Measurements from ENCODE around the gene XYLT1. TPM values are rescaled to one million over a fixed set of nuclear protein-coding genes. Genes with fewer than 3 reads are reported as not detected.

XYLT1 gene
- total RNA-seq, 6 experiments from 2014 or later = 0.48 to 2.0 (median 0.59) TPM

DNA sequence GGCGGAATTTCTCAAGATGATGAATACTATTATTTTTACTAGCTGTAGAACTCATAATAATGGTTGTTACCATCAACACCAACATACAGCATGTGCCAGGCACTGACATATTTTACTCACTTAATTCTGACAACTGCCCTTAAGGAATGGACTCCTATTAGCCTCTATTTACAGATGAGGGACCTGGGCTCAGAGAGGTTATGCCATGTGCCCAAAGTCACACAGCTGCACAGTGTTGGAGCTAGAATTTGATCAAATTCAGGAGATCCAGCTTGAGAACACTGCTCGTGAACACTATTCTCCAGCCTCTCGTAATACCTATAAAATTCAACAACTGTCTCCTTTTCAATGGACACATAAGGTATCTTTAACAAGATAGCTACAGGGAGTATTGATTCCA lies 97.2 kb downstream of the XYLT1 start:
- TF ChIP-seq POLR2A (IDR thresholded peaks at IDR 0.05) = no peak
- TF ChIP-seq, protein P1, sequence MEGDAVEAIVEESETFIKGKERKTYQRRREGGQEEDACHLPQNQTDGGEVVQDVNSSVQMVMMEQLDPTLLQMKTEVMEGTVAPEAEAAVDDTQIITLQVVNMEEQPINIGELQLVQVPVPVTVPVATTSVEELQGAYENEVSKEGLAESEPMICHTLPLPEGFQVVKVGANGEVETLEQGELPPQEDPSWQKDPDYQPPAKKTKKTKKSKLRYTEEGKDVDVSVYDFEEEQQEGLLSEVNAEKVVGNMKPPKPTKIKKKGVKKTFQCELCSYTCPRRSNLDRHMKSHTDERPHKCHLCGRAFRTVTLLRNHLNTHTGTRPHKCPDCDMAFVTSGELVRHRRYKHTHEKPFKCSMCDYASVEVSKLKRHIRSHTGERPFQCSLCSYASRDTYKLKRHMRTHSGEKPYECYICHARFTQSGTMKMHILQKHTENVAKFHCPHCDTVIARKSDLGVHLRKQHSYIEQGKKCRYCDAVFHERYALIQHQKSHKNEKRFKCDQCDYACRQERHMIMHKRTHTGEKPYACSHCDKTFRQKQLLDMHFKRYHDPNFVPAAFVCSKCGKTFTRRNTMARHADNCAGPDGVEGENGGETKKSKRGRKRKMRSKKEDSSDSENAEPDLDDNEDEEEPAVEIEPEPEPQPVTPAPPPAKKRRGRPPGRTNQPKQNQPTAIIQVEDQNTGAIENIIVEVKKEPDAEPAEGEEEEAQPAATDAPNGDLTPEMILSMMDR (IDR thresholded peaks at IDR 0.05) = no peak
- intact Hi-C loops (cut with DNase I) = no loop called here
- no peak overlapping the region for H3K4me3 ChIP-seq
- H3K36me3 ChIP-seq = no peaks in the 10 kb centered on the region
- no peaks in the 10 kb centered on the region for H3K27me3 ChIP-seq
- WGBS (ENCODE audit: insufficient coverage, low coverage, low lambda C conversion rate, missing lambda C conversion rate) = 52% methylated on average over 3 of the region's 3 CpGs
- DNase-seq (no peak), ATAC-seq (no peak)
- no peak overlapping the region for H3K27ac ChIP-seq
- H3K9me3 ChIP-seq = no peaks in the 10 kb centered on the region
- H3K4me1 ChIP-seq = no peaks in the 10 kb centered on the region

DNA sequence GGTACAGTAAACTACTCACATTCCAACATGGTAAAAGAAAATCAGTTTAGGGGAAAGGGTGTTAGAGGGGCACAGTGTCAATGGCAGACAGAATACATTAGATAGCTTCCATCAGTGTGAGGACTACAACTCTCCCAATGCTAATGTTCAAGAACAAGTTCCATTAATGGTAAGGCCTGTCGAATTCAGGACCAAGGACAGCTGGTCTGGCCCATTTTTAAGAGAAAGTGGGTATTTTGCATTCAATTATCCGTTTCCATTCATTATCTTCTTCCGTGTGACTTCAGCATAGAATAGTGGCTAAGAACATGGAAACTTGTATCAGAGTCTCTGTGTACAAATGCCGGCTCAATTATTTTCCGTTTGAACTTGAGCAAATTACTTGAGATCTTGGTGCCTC lies 98.4 kb downstream of the XYLT1 start:
- Histone ChIP-seq H3K27me3 (no peaks in the 10 kb centered on the region), H3K4me3 (no peak overlapping the region), H3K27ac (no peak overlapping the region), H3K36me3 (no peaks in the 10 kb centered on the region), H3K4me1 (no peaks in the 10 kb centered on the region), H3K9me3 (no peaks in the 10 kb centered on the region)
- ATAC-seq = no peak
- DNase-seq = no peak
- TF ChIP-seq POLR2A (IDR thresholded peaks at IDR 0.05) = no peak
- TF ChIP-seq, protein P1 (IDR thresholded peaks at IDR 0.05) = no peak
- WGBS (ENCODE audit: insufficient coverage, low coverage, low lambda C conversion rate, missing lambda C conversion rate) = 65% methylated on average over 5 of the region's 5 CpGs
- intact Hi-C loops (cut with DNase I) = no loop called here

DNA sequence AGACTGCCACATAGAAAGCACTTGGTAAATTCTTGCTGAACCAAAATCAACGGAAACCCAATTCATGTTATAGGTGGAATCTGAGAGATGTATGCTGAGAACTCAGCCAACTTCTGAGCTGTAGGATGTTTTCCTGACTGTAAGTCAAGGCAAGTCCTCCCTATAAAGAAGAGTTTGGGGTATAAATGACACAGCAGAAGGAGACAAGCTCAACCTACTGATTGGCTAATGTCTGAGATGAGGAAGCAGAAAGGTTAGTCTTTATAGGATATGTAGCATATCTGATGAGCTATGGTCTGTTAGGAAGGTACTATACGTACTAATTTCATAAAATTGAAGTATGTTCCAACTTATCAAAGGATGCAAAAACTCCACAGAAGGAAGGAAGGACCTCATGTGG lies 99.5 kb downstream of the XYLT1 start:
- no peak for TF ChIP-seq POLR2A (IDR thresholded peaks at IDR 0.05)
- TF ChIP-seq, protein P1 (IDR thresholded peaks at IDR 0.05) = no peak
- DNase-seq (no peak), ATAC-seq (no peak)
- Histone ChIP-seq H3K4me3 (no peak overlapping the region), H3K27me3 (no peaks in the 10 kb centered on the region), H3K27ac (no peak overlapping the region), H3K9me3 (no peaks in the 10 kb centered on the region), H3K36me3 (no peaks in the 10 kb centered on the region), H3K4me1 (no peaks in the 10 kb centered on the region)
- WGBS (ENCODE audit: insufficient coverage, low coverage, low lambda C conversion rate, missing lambda C conversion rate) = 51% methylated on average over 2 of the region's 2 CpGs
- intact Hi-C loops (cut with DNase I) = no loop called here

DNA sequence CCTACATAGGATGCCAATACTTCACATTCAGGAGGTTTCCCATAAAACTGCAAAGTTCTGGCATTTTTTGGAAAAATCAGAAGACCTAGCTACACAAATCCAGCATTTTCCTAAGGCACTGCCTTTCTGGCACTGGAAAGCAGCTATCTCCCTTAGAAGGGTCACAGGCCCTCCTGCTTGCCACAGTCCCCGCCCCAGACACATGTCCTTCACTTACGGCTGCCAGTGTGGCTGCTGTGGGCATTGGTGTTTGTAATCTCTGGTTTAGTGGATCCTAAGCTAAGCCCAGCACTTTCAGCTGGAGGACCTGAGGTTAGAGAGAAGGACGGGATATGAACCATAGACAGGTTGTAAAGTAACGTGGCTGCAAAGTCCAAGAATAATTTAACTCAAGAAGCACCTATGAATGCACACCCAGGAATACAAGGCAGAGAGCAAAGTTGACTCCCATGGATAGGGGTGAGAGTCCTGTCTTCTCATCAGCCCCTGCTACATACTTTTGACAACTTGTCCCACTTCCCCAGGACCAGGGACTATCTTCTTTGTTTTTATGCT lies 100.0 kb downstream of the XYLT1 start:
- ATAC-seq = no peak
- H3K4me1 ChIP-seq = no peaks in the 10 kb centered on the region
- H3K27ac ChIP-seq = no peak overlapping the region
- no peaks in the 10 kb centered on the region for H3K9me3 ChIP-seq
- no peak overlapping the region for H3K4me3 ChIP-seq
- 11% methylated on average over 3 of the region's 4 CpGs for WGBS (ENCODE audit: insufficient coverage, low coverage, low lambda C conversion rate, missing lambda C conversion rate)
- intact Hi-C loops (cut with DNase I) = no loop called here
- no peak for DNase-seq
- H3K27me3 ChIP-seq = no peaks in the 10 kb centered on the region
- TF ChIP-seq, protein P1 (IDR thresholded peaks at IDR 0.05) = no peak
- TF ChIP-seq POLR2A (IDR thresholded peaks at IDR 0.05) = no peak
- no peaks in the 10 kb centered on the region for H3K36me3 ChIP-seq
